GM19397 (cell line): ENCODE data around the gene RPL11.
A peak's percentile ranks its signal among the peaks of the same experiment; 100 is the strongest.
"Not testable (repeated sequence)": the region's sequence is repeated elsewhere in the genome, so short reads cannot be mapped to it uniquely, and the experiment has no call there.

Experiments used
- ATAC-seq: cut with Tn5 transposase; IDR thresholded peaks from one replicate; pipeline ENCODE4 v1.9.1; 2021; ENCODE audit warnings: mild to moderate bottlenecking, moderate library complexity; ENCODE audit not compliant: unreplicated experiment

RPL11 gene

DNA sequence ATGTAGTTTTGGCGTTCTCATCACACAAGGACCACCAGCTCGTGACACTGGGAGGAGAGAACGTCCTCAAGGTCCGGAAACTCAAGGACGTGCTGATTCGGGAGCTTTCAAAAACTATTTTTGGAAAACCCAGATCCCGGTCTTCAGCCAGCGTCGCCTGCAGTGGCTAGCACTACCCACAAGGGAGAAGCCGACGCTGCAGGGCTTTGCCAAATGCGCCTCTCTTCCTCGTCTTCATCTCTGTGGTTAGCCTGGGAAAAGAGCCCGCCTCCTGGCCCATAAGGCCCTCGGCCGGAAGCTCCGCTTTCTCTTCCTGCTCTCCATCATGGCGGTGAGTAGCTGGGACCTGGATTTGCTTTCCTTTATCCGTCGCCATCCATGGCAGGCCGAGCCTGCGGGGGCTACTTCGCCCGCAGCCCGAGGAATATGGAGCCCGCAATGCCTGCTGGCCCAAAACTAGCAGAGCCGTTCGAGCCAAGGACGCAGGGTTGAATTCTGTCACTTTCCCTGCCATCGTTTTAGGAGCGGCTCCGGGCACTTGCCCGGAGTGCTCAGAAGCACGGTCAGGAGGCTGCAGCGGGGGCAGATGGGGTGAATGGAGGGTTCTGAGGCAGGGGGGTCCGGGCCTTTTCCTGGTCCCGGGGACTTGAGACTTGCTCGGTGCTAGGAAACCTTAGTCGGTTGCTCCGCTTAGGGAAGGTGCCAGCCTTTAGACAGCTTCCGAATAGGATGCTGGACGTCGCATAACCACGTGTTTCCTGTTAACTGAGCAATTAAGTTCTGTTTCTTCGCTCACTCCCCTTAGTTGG is at the start of gene RPL11:
TSS of gene RPL11 (plus strand) at position 308 of the 809 bp plus-strand sequence. CDS start at position 326, 18 bp downstream.
- ATAC-seq, result peak; percentile 96

DNA sequence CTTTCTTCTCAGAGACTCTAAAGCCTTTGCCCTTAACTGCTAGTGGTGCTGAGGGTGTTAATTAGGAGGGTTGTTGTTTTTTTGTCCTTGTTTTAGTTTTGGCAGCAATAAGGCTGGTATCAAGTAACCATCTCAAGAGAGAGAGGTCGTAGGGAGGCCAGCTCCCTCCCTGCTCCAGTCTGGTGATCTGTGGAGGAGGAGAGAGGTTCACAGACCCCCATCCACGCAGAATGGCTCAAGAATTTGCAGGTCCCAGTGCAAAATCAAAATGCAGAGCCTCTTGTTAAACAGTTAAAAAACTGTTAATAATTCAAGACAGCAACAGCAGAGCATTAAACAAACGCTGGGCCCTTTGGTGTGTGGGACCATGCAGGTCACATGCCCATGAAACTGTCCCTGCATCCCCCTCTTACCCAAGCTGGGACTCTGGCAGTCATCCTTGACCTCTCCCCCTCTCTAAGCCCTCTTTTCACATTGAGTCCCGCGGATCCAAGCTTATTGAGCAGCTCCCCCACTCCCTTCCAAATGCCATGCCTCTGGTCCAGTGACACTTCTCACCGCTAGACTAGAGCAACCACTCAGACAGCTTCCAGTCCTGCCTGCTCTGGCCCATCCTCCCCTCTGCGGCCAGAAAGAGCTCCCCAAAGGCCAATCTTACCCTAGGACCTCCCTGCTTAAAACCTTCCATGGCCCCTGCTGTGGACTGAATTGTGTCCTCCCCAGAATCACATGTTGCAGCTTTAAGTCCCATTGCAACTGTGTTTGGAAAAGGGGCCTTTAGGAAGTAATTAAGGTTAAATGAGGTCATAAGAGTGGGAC is 47.7 kb upstream of the RPL11 start:
- ATAC-seq, result no peak

DNA sequence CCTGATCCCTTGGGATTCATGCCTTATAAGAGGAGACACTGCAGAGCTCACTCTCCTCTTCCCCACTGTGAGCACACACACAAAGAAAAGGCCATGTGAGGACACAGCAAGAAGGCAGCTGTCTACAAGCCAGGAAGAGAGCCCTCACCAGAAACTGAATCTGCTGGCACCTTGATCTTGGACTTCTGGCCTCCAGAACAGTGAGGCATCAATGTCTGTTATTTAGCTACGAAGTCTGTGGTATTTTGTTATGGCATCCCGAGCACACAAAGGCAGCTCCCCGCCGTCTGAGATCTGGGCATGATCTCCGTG is 47.1 kb upstream of the RPL11 start:
- no peak for ATAC-seq

DNA sequence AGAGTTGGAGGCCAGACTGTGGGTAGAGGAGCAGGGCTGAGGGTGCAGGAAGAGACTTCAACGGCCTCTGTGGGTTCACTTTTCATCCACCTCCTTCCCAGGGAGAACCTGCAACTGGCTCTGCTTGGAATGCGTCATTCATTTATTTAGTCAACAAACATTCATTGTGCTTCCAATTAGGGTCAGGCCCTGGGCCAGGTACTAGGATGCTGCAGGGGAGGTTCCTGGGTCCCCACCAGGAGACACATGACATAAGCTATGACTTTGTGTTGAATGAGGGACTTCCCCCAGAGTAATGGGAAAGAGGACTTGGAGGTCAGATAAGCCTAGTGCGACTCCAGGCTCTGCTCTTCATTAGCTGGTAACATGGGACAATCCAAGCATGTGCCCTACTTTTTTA is 46.3 kb upstream of the RPL11 start:
- no peak for ATAC-seq

DNA sequence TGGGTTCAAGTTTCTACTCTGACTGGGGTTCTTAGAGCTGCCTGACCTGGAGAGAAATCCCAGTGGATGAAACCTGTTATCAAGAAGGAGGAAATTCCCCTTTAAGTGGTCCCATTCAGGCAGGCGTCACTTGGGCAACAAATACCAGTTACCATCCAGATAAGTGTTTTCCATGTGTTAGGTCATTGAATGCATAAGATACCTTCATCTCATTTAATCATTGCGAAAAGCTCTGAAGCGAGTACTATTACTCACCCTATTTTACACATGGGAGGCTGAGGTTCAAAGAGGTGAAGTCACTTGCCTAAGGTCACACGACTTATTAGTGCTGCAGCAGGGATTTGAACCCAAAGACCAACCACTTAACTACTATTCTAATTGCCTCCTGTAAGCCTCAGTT is 45.5 kb upstream of the RPL11 start:
- no peak for ATAC-seq

DNA sequence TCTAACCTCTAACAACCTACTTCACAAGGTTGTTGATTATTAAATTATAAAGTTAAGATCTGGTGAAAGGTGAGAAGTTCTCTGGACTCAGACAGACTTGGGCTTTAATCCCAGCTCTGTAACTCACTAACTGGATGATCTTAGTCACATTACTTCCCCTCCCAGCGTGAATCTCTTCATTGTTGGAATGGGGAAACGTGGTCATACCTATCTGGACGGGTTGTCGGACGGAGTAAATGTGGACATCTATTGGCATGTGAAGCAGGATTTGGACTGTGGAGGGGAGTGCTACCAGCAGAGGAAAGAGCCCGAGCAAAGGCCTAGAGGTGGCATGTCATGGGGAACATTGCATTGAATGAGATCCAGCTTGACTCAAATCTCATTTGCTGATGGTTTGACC is 45.1 kb upstream of the RPL11 start:
- ATAC-seq, result no peak

DNA sequence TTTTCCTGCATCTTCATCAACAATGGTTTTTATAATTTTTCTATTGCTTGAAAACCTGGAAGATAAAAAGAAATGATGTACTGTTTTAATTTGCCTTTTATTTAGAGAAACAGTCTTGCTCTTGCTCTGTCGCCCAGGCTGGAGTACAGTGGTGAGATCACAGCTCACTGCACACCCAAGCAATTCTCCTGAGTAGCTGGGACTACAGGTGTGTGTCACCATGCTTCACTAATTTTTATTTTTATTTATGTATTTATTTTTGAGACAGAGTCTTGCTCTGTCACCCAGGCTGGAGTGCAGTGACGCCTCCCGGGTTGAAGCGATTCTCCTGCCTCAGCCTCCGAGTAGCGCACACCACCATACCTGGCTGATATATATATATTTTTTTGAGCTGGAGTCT is 43.0 kb upstream of the RPL11 start:
- no peak for ATAC-seq

DNA sequence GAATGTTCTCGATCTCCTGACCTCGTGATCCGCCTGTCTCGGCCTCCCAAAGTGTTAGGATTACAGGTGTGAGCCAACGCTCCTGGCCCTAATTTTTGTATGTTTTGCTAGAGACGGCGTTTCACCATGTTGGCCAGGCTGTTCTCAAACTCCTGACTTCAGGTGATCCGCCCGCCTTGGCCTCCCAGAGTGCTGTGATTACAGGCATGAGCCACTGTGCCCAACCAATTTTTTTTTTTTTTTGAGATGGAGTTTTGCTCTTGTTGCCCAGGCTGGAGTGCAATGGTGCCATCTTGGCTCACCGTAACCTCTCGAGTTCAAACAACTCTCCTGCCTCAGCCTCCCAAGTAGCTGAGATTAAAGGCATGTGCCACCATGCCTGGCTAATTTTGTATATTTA is 42.4 kb upstream of the RPL11 start:
- ATAC-seq, result not testable (repeated sequence)

DNA sequence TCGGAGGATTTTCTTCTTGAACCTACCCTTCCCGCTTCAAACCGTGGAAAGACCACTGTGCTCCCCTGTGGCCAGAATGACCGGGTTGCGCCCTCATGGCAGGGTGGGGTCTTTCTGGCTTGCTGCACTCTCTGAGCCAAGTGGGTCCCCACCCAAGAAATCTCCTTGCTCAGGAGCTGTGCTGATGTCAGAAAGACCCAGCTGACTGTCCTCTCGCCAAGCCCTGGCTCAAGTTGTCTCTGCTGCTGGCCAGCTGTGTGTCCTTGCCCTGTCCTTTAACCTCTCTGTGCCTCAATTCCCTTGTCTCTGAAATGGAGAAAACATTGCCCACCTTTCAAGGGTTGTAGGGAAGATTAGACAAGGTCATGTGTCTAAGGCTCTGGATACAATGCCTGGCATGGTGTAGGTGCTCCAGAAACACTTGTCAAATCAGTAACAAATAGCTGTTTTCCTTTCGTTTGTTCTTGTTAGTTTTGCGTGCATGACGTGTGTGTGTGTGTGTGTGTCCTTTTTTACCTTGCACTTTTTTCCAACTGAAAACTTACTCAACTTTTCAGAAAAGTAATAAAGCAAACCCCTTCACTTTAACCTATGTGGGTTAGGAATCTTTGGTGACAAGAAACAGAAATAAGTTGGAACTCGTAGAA is 41.1 kb upstream of the RPL11 start:
- no peak for ATAC-seq

DNA sequence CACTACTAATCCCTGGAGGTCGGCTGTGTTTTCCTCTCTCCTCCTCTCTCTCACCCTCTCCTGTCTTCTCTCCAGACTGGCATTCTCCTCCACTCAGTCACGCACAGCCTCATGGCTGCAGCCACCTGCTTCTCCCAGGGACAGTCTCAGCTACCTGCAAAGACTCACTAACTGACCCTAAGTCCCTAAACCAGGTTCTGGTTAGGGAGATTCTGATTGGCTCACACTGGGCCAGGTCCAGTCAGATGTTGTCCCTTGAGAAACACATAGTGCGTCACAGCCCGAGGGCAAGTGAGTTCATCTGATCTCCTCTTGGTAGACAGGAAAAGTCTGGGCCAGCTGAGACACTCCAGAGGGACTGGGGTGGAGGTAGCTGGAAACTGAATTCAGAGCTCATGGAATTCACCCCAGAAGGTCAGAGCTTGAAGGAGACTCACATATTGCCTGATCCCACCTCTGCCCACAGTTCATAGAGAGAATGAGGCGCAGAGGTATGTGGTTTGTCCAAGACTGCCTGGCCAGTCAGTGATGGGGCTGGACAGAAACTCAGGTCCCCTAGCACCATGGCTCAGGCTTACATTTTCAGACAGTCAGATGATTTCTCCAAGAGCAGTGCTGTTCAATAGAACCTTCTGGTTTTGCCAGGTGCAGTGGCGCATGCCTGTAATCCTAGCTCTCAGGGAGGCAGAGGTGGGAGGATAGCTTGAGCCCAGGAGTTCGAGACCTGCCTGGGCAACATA is 40.4 kb upstream of the RPL11 start:
- no peak for ATAC-seq

DNA sequence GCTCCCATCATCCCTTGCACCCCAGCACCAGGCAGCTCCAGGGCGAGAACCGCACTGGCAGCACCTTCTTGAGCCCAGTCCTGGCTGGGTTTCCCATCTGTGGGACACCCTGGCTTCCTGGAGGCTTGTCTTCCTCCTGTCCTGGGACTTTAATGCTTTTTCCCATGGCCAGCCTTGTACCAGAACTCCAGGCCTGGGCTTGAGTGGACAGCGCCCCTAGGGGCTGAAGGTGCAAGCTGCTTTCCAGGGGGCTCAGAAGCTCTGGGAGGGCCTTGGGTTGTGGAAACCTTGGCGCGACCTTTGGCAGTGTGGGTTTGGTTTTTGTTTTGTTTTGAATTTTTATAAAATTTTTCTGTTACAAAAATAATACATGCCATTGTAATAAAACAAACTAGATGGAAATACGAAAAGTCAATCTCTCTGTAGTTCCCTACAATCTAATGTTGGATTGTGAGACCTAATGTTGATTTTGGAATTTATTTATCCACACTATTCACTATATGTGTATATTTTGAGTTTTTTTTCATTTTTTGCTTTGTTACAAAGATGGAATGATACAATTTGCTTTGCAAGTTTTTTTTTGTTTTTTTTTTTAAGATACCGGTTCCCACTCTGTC is 33.8 kb upstream of the RPL11 start:
- ATAC-seq, result no peak

DNA sequence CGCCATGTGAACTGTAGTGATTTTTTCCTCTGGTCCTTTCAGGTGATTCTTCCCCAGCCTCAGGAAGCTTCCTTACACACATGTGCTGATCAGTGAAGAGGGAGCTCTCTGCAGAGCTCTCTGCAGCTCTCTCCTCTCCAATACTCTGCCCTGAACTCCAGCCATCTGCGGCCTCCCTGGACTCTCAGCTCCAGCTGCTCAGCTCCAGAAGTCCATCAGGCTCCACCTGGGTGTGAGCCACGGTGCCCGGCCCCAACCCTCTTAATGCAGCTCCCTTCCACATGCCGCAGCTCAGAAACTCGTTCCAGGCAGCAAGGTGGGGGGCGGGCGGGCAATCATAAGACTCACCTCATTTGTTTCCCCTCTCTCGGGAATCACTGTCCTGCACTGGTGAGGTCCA is 30.9 kb upstream of the RPL11 start:
- no peak for ATAC-seq

DNA sequence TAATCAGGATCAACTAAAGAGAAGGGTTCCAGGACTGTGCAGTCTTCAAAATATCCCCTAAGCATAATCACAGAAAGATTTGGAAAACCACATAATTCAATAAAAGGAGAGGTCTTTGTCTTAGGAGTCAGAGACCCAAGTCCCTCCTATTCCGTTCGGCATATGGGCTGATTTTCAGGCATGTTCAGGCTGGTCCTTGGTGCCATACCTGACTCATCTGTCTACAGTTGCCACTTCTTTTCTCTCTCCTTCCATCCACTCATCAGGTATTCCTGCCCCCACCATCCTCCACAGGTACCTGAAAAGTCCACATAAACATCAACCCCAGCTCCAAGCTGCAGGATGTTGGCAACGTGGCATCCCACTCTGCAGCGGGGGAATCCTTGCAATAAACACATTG is 29.7 kb upstream of the RPL11 start:
- ATAC-seq, result no peak

DNA sequence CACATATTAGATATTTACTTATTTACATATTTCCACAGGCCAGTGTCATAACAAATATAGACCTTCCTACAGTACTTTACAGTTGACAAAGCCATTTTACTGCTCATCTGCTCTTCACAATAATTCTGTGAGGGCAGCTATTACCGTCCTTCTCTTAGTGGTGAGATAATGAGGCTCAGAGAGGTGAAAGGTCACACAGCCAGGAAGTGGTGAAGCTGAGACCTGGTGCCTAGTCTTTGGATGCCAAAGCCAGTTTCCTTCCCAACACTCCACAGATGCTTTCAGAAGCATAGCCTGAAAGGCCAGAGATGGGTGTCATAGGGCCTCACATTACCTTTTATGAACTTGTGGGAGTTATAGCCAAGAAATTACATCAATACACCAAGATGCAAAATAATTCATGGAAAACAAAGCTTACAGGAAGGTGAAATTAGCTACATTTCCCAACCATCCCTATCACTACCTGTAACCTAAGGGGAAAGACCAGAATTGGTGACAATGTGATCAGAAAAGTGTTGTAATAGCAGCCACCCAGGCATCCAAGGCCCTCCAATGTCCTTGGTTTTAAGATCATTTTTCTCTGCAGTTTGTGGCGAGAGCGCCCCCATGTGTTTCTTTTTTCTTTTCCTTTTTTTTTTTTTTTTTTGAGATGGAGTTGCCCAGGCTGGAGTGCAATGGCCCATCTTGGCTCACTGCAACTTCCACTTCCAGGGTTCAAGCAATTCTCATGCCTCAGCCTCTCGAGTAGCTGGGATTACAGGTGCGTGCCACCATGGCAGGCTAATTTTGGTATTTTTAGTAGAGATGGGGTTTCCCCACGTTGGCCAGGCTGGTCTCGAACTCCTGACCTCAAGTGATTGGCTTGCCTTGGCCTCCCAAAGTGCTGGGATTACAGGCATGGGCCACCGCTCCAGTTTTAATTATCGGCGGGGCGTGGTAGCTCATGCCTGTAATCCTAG is 26.5 kb upstream of the RPL11 start:
- ATAC-seq, result no peak

DNA sequence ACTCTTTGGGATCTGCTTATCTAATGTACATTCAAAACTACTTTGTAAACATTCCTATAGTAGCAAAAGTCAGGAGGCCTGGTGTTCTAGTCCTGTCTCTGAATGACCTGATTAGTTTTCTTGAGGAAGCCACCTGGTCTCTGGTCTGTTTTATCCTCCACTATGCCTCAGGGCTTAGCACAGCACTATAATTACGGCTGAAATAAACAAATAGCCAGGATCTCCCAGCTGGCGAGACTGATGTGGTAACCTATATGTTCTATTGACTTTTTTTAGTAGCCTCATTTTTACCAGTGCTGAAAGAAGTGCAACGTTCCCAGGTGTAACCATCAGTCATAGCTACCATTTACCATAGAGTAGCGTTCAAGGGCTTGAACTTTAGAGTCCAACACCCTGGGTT is 24.2 kb upstream of the RPL11 start:
- ATAC-seq, result no peak

DNA sequence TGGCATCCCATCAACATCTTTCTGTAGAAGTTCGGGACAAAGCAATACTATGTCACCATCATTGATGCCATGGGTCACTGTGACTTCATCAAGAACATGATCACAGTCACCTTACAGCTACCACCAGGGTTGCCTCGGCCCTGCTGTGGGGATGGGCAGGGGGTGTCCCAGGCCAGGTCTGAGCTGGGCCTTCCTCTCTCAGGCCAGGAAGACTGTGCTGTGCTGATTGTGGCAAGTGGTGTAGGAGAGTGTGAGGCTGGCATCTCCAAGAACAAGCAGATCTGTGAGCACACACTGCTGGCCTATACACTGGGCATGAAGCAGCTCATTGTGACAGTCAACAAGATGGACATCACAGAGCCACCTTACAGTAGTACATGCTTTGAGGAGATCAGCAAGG is 20.9 kb upstream of the RPL11 start:
- ATAC-seq, result no peak

DNA sequence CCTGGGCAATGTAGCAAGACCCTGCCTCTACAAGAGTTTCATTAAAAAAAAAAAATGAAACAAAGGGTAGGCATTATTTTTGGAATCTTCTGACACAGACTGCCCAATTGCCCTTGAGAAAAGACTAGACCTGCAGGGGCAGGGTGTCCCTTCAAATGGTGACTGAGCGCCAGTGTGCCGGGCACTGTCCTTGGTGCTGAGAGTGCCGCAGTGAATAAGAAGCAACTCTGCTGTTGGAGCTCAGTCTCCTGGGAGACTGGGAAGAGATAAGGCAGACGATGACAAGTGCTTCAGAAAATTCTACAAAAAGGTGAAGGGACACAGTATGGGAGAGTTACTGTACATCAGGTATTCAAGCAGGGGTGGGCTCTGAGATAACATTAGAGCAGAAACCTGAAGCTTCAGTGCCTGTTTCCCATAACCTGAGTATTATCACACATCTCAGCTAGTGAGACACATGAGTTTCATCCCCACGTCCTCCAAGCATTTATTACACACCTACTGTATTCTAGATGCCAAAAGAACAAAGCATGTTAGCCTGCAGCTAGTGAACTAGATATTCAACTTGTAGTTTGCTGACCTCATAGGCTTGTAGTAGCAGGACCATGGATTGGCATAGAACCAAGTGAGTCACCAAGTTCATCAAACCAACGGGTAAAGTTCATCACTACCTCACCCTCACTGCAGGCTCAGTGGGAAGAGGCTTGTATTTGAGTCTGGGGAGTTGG is 18.4 kb upstream of the RPL11 start:
- ATAC-seq, result no peak

DNA sequence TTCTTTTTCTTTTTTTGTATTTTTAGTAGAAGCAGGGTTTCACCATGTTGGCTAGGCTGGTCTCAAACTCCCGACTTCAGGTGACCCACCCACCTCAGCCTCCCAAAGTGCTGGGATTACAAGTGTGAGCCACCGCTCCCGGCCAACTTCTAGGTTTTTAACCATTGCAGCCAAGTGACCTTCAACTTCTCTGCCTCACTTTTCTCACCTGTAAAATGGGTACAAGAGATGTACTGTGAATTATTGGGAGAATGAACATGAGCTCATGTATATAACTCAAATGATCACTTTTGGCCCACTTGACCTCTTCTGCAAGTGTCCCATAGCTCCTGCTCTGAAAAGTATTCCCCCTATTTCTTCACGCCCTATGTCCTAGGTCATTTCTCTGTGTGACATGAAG is 11.8 kb upstream of the RPL11 start:
- ATAC-seq, result no peak

DNA sequence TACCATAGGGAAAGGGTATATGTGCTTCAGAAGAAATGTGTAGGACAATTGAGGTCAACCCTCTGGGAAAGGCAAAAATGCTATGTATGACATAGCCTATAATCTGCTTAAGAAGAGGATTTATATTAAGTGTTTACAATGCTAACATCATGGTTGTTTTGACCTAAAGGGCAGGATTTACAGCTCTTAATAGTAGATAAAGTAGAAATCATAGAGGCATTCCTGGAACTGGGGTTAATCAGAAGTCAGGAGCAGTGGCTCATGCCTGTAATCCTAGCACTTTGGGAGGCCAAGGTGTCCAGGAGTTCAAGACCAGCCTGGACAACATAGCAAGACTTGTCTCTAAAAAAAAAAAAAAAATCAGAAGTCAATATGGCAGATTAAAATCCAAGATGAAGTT is 8.7 kb upstream of the RPL11 start:
- ATAC-seq, result no peak
